Uterus (tissue), 4 donors: Measurements from ENCODE around the gene NELL2. TPM values are rescaled to one million over a fixed set of nuclear protein-coding genes. Genes with fewer than 3 reads are reported as not detected.

Experiments used
- DNase-seq, 2 donors: peaks; one replicate each; pipeline ENCODE4 v3.0.0-alpha.2; 2019 to 2020
- H3K27ac ChIP-seq, 2 donors: fragments of 200-600 bp; sonication (generic); 1 replicate in 1 of 2; 2 replicates in 1 of 2; pipeline ENCODE4 v1.5.1; 2016 to 2018
- H3K27me3 ChIP-seq, 2 donors: fragments of 200-600 bp; sonication (generic); one replicate each; pipeline ENCODE4 v1.5.1; 2018 to 2019; ENCODE audit warnings: control low read depth in 1 of 2
- H3K36me3 ChIP-seq, 2 donors: fragments of 200-600 bp; sonication (generic); one replicate each; pipeline ENCODE4 v1.5.1; 2019; ENCODE audit warnings: control low read depth in 1 of 2
- H3K4me1 ChIP-seq, 2 donors: fragments of 200-600 bp; sonication (generic); one replicate each; pipeline ENCODE4 v1.5.1; 2018 to 2019; ENCODE audit warnings: control low read depth in 1 of 2
- H3K4me3 ChIP-seq, 2 donors: fragments of 200-600 bp; sonication (generic); 1 replicate in 1 of 2; 2 replicates in 1 of 2; pipeline ENCODE4 v1.5.1; 2018 to 2019; ENCODE audit warnings: mild to moderate bottlenecking in 1 of 2
- H3K9me3 ChIP-seq, 2 donors: fragments of 200-600 bp; sonication (generic); one replicate each; pipeline ENCODE4 v1.5.1; 2019; ENCODE audit warnings: control low read depth in 1 of 2
- CTCF ChIP-seq, 4 experiments: fragments of 200-600 bp in 2 of 4; fragments of 450-650 bp in 2 of 4; sonication (generic) in 2 of 4; IDR thresholded peaks; one replicate each; pipeline ENCODE4 v1.5.1; 2016 to 2019; ENCODE audit warnings: antibody characterized with exemption in 4 of 4, mild to moderate bottlenecking in 2 of 4, moderate library complexity in 1 of 4
- POLR2A ChIP-seq, 2 donors: fragments of 450-650 bp; IDR thresholded peaks; one replicate each; pipeline ENCODE4 v1.6.1; 2016; ENCODE audit warnings: antibody characterized with exemption in 2 of 2, mild to moderate bottlenecking in 1 of 2, moderate library complexity in 1 of 2
- intact Hi-C: fragments of 100-400 bp; cut with DNase I; formaldehyde crosslinking; loops from one replicate; pipeline ENCODE4 v1.15.1; 2023; ENCODE audit warnings: low total_unique reads
- small RNA-seq: library from RNA; depleted of rRNA; stranded (forward); fragments of <200 nt; gene quantifications from one replicate; pipeline ENCODE3, GENCODE V24; 2016
- total RNA-seq, 4 donors: library from RNA; depleted of rRNA in 3 of 4; stranded (reverse); fragments of >200 nt in 3 of 4; gene quantifications; one replicate each; pipeline versions ENCODE4 v1.1.0 to v1.2.4, GENCODE V29; 2014 to 2023
- donor health status: DM: yes; HTN: yes; CAD: no.

NELL2 gene
- total RNA-seq, 4 donors from 2014 or later: 0.29 to 34.6 (median 1.3) TPM; not detected in 1

DNA sequence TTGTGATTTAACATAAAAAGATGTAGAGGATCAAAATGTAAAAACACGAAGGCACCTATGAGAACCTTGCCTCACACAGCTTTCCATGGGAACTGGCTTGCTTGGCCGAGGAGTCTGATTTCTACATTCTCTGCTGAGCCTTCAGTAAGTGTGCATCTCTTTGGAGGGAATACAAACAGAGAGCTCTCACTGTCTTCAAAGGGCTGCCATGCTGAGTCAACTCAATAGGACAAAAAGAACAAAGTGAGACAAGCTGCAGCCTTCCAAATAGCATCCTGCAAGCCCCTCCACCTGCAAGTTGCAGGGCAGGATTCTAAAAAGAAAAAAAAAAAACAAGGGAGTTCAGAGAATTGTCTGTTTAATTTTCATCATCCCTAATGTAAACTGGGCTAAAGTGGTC, 411.9 kb downstream of the NELL2 start:
- no peaks in the 10 kb centered on the region for H3K4me1 ChIP-seq
- TF ChIP-seq CTCF (IDR thresholded peaks at IDR 0.05) (no peak), POLR2A (IDR thresholded peaks at IDR 0.05) (no peak)
- no peak overlapping the region for H3K4me3 ChIP-seq
- DNase-seq: no peak
- no peak overlapping the region for H3K27ac ChIP-seq
- H3K9me3 ChIP-seq: no peaks in the 10 kb centered on the region
- H3K27me3 ChIP-seq: no peaks in the 10 kb centered on the region
- H3K36me3 ChIP-seq: no peaks in the 10 kb centered on the region
- intact Hi-C loops: no loop called here

DNA sequence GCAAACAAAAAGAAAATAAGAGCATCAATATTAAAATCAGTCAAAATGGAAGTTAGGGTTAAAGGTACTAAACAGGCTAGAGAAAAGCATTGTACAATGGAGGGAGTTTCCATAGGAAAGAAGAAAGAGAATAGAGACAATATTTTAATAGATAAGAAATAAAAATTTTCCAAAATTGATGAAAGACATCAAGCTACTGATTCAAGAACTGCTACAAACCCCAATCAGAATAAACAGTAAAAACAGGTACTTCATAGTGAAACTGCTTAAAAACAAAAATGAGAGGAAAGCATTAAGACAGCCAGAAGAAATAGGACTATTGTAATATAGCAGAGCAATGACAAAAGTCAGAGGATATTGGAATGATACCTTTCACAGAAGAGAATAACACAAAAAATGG, 413.4 kb downstream of the NELL2 start:
- TF ChIP-seq POLR2A (IDR thresholded peaks at IDR 0.05): no peak
- TF ChIP-seq CTCF (IDR thresholded peaks at IDR 0.05): no peak
- H3K27ac ChIP-seq: no peak overlapping the region
- H3K36me3 ChIP-seq: no peaks in the 10 kb centered on the region
- no peaks in the 10 kb centered on the region for H3K9me3 ChIP-seq
- DNase-seq: no peak
- intact Hi-C loops: no loop called here
- no peaks in the 10 kb centered on the region for H3K4me1 ChIP-seq
- no peak overlapping the region for H3K4me3 ChIP-seq
- no peaks in the 10 kb centered on the region for H3K27me3 ChIP-seq

GRCh38 chr12:44460261-44460660, 415.9 kb downstream of the NELL2 start:
- no peak for DNase-seq
- H3K27ac ChIP-seq: no peak overlapping the region
- H3K27me3 ChIP-seq: no peaks in the 10 kb centered on the region
- intact Hi-C loops: no loop called here
- H3K4me1 ChIP-seq: no peaks in the 10 kb centered on the region
- H3K4me3 ChIP-seq: no peak overlapping the region
- no peaks in the 10 kb centered on the region for H3K9me3 ChIP-seq
- H3K36me3 ChIP-seq: no peaks in the 10 kb centered on the region
- no peak for TF ChIP-seq CTCF (IDR thresholded peaks at IDR 0.05)
- no peak for TF ChIP-seq POLR2A (IDR thresholded peaks at IDR 0.05)

- no peaks in the 10 kb centered on the region for H3K9me3 ChIP-seq
- no peak overlapping the region for H3K27ac ChIP-seq
- no peaks in the 10 kb centered on the region for H3K36me3 ChIP-seq
- no peak for DNase-seq
- intact Hi-C loops: no loop called here
- no peak overlapping the region for H3K4me3 ChIP-seq
- no peaks in the 10 kb centered on the region for H3K27me3 ChIP-seq
- no peak for TF ChIP-seq CTCF (IDR thresholded peaks at IDR 0.05)
- no peaks in the 10 kb centered on the region for H3K4me1 ChIP-seq
Measured at GRCh38 chr12:44459569-44459968, 416.5 kb downstream of the NELL2 start.

Small RNA genes within 50 kb of the gene (small RNA-seq; reads per million reads assigned to genes)
- gene RF00019: not detected

Other genes starting within 250 kb of the NELL2 start
- gene DBX2, start 174.8 kb upstream of the NELL2 start, total RNA-seq: under 1 TPM in 1 of 4 donors, not detected in 3; 0.35 TPM